HG02981 (cell line): ENCODE data around the gene RNU1-3.
"Not testable (repeated sequence)": the region's sequence is repeated elsewhere in the genome, so short reads cannot be mapped to it uniquely, and the experiment has no call there.

ENCODE experiments used
- ATAC-seq: cut with Tn5 transposase; IDR thresholded peaks from one replicate; pipeline ENCODE4 v1.9.1; 2021; ENCODE audit warnings: mild to moderate bottlenecking, moderate library complexity; ENCODE audit not compliant: unreplicated experiment

RNU1-3 gene

DNA sequence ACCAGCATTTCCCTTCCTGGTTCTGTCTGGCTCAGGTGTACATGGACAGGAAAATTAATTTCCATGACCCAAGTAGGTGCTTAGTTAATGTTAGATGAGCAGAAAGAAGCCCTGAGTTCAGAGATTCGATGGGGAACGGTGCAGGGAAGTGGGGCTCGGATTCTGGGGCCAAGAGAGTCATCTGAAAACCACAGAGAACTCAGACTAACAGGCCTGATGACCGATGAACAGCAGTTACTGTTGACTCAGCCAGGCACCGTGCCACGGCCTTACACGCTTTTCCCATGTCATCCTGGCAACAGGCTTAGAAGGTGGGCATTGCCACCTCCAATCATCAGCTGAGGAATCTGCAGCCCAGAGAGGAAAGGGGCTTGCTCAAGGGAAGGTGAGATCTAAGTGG, 43.4 kb downstream of the RNU1-3 start:
- ATAC-seq = not testable (repeated sequence)

DNA sequence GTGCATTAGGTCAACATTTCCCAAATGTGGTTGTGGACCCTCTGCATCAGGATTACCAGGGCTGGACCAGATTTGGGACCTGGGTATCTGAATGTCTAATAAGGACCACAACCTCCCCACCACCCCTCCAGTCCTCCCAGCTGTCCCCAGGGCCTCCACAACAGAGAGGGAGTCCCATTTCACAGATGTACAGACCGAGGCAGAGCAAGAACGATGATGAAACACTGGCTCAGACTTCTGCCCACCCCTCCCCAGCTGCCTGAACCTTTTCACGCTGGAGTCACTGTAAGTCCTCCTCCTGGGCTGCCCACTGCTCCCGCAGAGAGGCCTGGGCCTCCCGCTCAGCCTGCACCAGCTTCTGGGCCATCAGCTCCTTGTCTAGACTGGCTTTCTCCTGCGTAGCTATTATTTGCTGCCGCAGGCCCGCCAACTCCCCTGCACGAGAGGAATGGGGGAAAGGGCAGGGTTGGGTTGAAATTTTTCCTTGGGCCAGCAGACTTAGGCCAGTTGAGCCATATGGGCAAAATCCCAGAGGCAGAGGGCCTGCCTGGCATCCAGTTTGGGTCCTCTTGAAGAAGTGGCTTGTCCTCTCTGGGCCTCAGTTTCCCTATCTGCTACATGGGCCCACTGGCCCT, 45.0 kb downstream of the RNU1-3 start:
- not testable (repeated sequence) for ATAC-seq

GRCh38 chr1:16621300-16621658, 45.5 kb downstream of the RNU1-3 start:
- no peak for ATAC-seq

GRCh38 chr1:16619803-16620501, 46.8 kb downstream of the RNU1-3 start:
- ATAC-seq = not testable (repeated sequence)

DNA sequence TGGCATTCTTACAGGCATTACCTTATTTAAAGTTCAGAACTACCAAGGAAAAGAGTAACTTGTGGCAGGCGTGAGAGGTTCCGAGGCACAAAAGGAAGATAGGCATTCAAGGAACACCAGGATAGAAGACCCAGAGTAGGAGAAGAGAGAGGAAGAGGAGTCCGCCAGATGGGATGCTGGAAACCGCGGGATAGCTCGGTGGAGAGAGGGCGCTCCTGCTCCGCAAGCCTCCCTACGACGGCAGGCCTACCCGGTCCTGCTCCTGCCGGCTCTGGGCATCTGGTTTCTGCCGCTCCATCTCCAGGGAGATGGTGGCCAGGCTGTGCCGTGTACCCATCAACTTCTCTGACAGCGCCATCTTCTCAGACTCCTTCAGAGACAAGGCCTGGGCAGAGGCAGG, 48.0 kb downstream of the RNU1-3 start:
- ATAC-seq = no peak

DNA sequence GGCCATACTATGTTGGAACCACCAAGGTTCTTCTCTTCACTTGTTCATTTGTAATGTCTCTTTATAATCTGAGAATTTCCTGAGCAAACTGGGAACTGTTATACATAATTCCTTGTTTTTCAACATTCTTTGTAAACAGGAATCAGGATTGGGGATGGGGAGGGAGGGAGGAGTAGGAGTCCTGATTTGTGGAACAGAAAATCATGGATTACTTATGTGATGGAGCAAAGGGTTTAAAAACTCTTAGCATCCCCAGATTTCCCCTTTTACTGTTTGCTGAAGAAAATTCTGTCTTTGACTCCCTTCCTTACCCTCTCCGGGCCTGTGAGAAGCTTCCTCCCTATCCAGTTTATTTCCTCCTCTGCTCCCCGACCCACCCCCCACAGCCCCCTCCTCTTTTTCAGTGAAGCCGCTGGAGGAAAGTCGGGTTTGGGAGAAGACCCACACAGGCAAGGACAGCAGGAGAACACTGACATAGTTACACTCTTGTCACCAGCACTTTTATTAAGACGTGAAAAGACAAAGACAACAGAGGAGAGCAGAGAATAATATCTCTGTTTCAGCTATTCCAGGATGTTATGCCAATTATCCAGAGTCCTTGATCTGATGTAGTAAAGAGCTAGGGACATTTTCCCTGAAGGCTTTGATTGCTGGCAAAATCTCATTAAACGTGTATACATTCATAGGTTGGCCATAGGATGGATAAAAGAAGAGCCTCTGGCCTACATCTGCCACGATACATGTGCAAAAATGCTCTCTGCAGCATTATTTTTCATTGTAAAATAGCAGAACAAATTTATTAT, 48.8 kb downstream of the RNU1-3 start:
- no peak for ATAC-seq

GRCh38 chr1:16617114-16617631, 49.6 kb downstream of the RNU1-3 start:
- no peak for ATAC-seq
